Bone marrow (tissue), 2 donors: ENCODE data around the gene GATC.
"Not testable (repeated sequence)": the region's sequence is repeated elsewhere in the genome, so short reads cannot be mapped to it uniquely, and the experiment has no call there.

ENCODE experiments used
- DNase-seq, 2 donors: peaks; one replicate each; lab custom pipeline; 2025; lab: John Stamatoyannopoulos, UW

GATC gene

GRCh38 chr12:120470150-120470784, 24.0 kb downstream of the GATC start:
- no peak for DNase-seq

GRCh38 chr12:120472521-120472920, 26.3 kb downstream of the GATC start:
- DNase-seq, result no peak

- DNase-seq, result no peak
Measured at GRCh38 chr12:120473807-120474615, 27.8 kb downstream of the GATC start.

DNA sequence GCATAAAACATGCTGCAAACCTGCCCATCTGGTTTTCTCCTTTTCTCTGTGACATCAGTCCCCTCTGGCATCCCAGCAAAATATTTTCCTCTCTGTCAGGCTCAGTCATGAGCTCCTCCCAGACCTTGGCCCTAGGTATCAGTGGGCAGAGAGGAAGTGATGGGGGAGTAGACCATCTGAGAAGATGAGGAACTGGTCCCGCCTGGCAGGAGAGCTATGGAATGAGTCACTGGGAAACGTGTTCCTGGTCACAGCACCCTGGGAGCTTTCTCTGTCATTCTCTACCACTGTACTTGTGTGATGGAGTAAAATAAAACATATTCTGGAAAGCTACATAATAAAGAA, 28.3 kb downstream of the GATC start:
- DNase-seq, result peak in 1 of 2 donors; percentile 67

DNA sequence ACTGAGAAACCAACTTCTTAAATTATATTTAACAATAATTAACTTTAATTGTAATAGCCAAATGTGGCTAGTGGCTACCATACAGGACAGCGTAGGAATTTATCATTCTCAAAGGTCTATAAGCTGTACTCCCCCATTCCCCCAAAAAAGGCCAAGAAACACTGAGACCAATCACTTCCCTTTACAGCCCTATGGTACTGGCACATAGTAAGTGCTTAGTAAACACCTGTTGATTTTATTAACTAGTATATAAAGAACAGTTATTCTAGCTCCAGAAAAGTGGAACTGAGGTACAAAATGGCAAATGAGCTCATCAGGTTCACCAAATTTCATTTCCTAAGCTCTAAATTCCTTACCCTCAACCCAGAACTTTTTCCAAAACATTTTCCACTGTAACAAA, 29.4 kb downstream of the GATC start:
- DNase-seq, result no peak

GRCh38 chr12:120479458-120479857, 33.2 kb downstream of the GATC start:
- DNase-seq, result no peak

DNA sequence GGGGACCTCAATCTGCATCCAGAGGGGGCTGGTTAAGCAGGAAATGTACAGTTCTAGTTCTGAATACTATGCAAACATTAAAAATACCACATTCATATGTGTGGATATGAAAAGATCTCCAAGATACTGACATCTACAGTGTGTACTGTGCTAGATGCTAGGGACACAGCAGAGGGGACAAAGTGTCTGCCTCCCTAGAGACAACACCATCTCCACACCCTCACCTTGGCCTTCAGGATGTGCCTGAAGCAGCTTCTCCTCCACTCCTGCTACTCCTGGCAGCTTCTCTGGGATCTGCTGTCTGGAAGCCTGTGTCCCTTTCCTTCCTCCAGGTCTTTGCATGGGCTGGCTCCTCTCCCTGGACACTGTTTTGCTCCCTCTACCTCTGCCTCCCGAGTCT, 34.0 kb downstream of the GATC start:
- no peak for DNase-seq

DNA sequence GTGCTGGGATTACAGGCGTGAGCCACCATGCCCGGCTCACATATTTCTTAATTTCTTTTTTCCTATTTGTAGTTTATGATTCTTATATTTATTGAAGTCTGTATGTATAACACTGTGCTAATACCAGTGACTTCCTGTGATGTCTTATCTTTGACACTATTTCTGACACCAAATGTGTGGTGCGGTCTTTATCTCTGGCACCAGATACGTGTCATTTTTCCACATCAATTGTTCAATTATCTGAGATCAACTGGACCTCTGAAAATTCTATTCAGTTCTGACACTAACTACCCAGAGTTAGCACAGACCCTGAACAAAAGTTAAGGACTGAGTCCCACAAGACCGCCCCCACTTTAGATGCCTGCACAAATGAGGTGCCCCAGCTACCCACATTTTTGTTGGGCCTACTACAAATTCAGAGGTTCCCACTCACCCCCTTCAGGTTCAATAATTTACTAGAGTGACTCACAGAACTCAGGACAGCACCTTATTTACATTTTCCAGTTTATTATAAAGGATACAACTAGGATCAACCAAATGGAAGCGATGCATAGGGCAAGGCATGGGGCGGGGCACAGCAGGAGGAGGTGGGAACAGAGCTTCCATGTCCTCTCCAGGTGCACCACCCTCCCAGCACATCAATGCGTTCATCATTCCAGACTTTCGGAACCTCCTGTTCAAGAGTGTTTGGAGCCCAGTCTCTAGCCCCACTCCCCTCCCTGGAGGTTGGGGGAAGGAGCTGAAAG, 35.0 kb downstream of the GATC start:
- DNase-seq, result no peak

DNA sequence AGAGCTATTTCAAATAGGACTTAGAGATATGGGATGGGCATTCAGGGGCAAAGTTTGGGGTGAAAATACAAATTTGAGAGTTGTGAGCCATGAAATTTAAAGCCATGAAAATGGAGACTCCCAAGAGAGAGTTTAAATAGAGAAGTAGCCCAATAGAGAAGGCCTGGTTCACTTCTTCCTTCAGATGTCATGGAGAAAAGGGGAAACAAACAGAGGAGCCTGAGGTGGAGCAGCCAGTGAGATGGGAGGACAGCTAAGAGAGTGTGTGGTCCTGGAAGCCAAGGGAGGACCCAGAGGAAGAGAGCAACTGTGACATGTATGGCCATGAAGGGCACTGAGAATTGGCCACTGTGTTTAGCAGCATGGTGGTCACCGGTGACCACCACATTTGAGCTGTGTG, 37.4 kb downstream of the GATC start:
- DNase-seq, result no peak

- no peak for DNase-seq
Measured at GRCh38 chr12:120485961-120486881, 40.0 kb downstream of the GATC start.

DNA sequence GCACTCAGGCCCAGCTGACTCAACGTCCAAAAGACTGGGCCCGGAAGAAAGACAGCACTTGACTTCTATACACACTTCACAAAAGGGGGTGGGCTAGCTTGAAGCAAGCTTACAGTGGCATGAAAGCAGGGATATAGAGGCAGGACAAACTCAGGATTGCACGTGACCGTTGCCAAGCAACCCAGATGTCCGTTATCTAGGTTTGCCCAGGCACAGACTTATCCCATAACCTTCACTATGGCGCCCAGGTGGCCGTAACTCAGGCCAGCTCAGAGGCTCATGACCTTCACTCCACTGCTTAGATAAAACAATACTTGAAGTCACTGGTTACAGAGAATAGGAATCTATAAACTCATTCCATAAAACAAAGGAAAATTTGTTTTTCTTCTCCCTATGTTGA, 41.3 kb downstream of the GATC start:
- DNase-seq, result not testable (repeated sequence)

- DNase-seq, result no peak
Measured at GRCh38 chr12:120488057-120488640, 41.9 kb downstream of the GATC start.

DNA sequence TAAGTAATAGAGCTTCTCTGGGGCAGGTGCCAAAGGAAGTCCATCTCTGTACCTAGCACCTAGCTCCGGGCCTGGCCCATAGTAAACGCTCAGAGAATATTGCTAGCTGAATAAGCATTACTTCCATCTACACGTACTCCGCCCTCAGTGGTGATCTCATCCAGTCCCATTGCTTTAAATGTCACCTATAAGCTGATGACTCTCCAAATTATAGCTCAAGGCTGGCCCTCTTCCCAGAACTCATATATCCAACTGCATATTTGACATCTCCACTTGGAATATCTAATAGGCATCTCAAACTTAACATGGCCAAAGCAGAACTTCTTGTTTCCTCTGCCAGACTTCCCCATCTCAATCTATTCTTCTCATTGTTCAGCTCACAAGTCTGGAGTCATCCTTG, 42.8 kb downstream of the GATC start:
- DNase-seq, result no peak

DNA sequence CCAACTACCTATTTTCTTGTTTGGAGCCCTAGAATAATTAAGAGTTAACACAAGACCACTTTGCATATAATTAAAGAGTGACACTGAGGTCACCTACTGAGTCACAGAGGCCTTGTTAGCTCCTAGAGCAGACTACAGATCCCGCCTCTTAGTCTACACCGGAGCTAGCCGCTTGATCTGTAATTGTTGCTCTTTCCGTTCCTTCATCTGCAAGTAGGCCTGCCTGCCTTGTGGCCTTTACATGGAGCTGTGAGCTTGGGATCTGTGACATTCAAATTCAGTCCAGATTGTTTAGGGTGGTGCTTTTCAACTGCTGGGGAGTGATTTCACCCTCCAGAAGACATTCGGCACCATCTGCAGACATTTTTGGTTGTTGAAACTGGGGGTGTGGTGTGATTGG, 44.1 kb downstream of the GATC start:
- no peak for DNase-seq

- DNase-seq, result no peak
Measured at GRCh38 chr12:120490833-120491512, 44.7 kb downstream of the GATC start.

- no peak for DNase-seq
Measured at GRCh38 chr12:120495186-120495730, 49.0 kb downstream of the GATC start.

DNA sequence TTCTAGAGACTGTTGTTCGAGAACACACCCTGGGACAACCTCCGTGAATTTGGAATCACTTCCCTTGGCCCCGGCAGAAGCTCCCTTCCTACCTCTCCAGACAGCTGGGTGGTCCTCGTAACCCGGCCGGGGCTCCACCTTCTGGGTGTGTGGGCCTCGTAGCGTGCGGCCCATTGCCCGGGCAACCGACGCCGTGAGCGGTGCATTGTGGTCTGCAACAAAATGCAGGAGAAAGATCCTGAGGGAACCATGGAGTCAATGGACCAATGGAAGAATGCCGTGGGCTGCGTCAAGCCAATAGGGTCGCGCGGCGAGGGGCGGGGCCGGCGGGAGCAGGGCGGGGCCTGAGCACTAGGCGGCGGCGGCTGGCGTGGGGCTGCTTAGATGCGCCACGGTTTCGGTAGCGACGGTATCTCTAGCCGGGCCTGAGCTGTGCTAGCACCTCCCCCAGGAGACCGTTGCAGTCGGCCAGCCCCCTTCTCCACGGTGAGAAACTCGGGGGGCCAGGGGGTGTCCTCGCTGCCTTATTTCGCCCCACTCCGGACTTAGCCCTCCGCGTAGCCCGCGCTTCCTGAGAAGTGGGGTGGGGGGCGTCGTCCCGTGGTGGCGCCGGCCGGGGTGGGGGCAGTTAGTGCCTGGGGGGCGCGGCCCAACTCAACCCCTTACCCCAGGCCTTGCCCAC, 49.6 kb downstream of the GATC start, which contains the start of gene DYNLL1:
Gene DYNLL1, plus strand, starts transcription at position 383 of the 682 bp plus-strand sequence. CDS start 309 bp downstream, outside the sequence.
- DNase-seq, result peak; percentile 86 to 89

DNA sequence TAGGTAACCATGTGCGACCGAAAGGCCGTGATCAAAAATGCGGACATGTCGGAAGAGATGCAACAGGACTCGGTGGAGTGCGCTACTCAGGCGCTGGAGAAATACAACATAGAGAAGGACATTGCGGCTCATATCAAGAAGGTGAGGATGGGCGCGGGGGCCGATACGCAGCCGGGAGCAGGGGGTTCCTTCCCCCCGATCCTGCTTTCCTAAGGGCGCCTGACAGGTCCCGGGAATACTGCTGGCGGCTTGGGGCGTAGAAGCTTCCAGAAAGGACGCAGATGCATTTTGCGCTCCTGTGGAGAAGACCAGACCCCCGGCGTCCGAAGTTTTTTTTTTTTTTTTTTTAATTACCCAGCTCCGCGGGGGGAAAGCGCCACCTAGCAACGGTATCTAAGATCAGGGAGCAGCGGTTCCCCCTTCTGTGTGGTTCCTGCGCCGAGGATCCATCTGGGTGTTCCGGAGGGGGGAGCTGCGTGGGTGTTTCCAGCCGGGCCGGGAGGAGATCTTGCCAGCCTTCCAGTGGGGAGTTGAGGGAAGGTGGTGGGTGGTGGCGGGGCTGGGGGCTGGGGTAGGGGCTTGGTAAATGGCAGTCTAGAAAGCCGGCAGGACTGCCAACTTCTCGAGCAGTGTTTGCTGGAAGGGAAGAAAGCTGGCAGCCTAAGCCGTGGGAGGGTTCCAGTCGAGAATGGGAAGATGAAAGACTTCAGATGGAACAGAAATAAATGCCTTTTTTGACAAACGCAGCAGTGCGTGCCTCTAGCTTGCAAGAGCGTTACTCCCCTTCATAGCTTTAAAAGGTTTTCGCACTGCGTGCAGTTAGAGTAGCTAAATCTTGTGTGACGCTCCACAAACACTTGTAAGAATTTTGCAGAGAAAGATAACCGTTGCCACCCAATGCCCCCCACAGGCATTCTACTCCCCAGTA, 50.4 kb downstream of the GATC start:
- DNase-seq, result peak; percentile 14 to 48
